Body of pancreas (tissue), 4 donors: ENCODE data around the gene MIF4GD. TPM values are rescaled to one million over a fixed set of nuclear protein-coding genes. Genes with fewer than 3 reads are reported as not detected.
A peak's percentile ranks its signal among the peaks of the same experiment; 100 is the strongest.
"Not testable (repeated sequence)": the region's sequence is repeated elsewhere in the genome, so short reads cannot be mapped to it uniquely, and the experiment has no call there.

ENCODE experiments used
- ATAC-seq: fragments of 150-250 bp; one replicate; pipeline ENCODE4 v1.9.1; 2016
- DNase-seq, 4 donors: peaks; one replicate each; pipeline ENCODE4 v3.0.0-alpha.2; 2019
- H3K27ac ChIP-seq, 4 donors: fragments of 200-600 bp; sonication (generic); 1 replicate in 3 of 4; 2 replicates in 1 of 4; pipeline versions ENCODE4 v1.5.1 to v1.6.1; 2016 to 2019; ENCODE audit warnings: mild to moderate bottlenecking in 1 of 4, mixed read lengths in 1 of 4, moderate library complexity in 1 of 4
- H3K27me3 ChIP-seq, 2 donors: fragments of 200-600 bp; sonication (generic); one replicate each; pipeline ENCODE4 v1.6.0; 2016; ENCODE audit warnings: mild to moderate bottlenecking in 1 of 2
- H3K36me3 ChIP-seq, 2 donors: fragments of 200-600 bp; sonication (generic); replicated peaks in 1 of 2; 2 replicates each; pipeline ENCODE4 v1.5.1; 2016; ENCODE audit warnings: low read depth in 2 of 2; ENCODE audit not compliant: insufficient read depth in 1 of 2
- H3K4me1 ChIP-seq: fragments of 200-600 bp; sonication (generic); one replicate; pipeline ENCODE4 v1.6.0; 2016
- H3K4me3 ChIP-seq, 2 donors: fragments of 200-600 bp; sonication (generic); 1 replicate in 1 of 2; 2 replicates in 1 of 2; pipeline ENCODE4 v1.5.1; 2016 to 2019
- H3K9me3 ChIP-seq, 3 donors: fragments of 200-600 bp; sonication (generic); 1 replicate in 2 of 3; 2 replicates in 1 of 3; pipeline ENCODE4 v1.5.1; 2016
- CTCF ChIP-seq, 7 experiments: fragments of 450-650 bp in 4 of 7; fragments of 200-600 bp in 3 of 7; sonication (generic) in 3 of 7; IDR thresholded peaks; one replicate each; pipeline ENCODE4 v1.5.1; 2016 to 2019; ENCODE audit warnings: antibody characterized with exemption in 7 of 7
- POLR2A ChIP-seq, 3 donors: fragments of 450-650 bp; IDR thresholded peaks; one replicate each; pipeline ENCODE4 v1.6.1; 2016; ENCODE audit warnings: antibody characterized with exemption in 3 of 3, mild to moderate bottlenecking in 2 of 3
- WGBS, 2 donors: methylation state at CpG; one replicate each; pipeline ENCODE4 v1.1.5; 2017; 5-methylcytosine and 5-hydroxymethylcytosine counted together
- intact Hi-C: fragments of 100-400 bp; cut with DNase I; formaldehyde crosslinking; loops from one replicate; pipeline ENCODE4 v1.15.1; 2023
- total RNA-seq, 2 donors: library from RNA; depleted of rRNA; stranded (reverse); fragments of >200 nt; gene quantifications; one replicate each; pipeline ENCODE4 v1.1.0, GENCODE V29; 2016

The MIF4GD gene
- total RNA-seq, 2 donors from 2014 or later, result 20.5 to 26.4 TPM

- H3K27ac ChIP-seq, result peak overlapping the region; percentile 79 to 99 (median 94)
- peak overlapping the region; percentile 87 to 93 for H3K4me3 ChIP-seq
- peaks cover 24% of the 10 kb centered on the region for H3K4me1 ChIP-seq
- intact Hi-C loops, result no loop called here
- no peaks in the 10 kb centered on the region for H3K36me3 ChIP-seq
- ATAC-seq, result no peak
- 1 to 2% methylated on average over 14 to 23 of the region's 23 CpGs for WGBS, 2 donors
- TF ChIP-seq CTCF (IDR thresholded peaks at IDR 0.05), result no peak
- TF ChIP-seq POLR2A (IDR thresholded peaks at IDR 0.05), result no peak
- DNase-seq, result peak in 1 of 4 donors; percentile 26
- H3K9me3 ChIP-seq, result no peaks in the 10 kb centered on the region
- no peaks in the 10 kb centered on the region for H3K27me3 ChIP-seq
Measured at GRCh38 chr17:75262112-75262606, 8.9 kb downstream of the MIF4GD start.

- TF ChIP-seq POLR2A (IDR thresholded peaks at IDR 0.05) (peak; percentile 48 to 78 (median 74)), CTCF (IDR thresholded peaks at IDR 0.05) (peak in 1 of 7 experiments; percentile 2)
- intact Hi-C loops, result no loop called here
- H3K27ac ChIP-seq, result peak within 1 kb of the TSS; percentile 79 to 99 (median 94)
- H3K4me1 ChIP-seq, result peaks cover 24% of the 10 kb centered on the region
- ATAC-seq (peak; percentile 99), DNase-seq (peak; percentile 94 to 96 (median 95))
- no peaks in the 10 kb centered on the region for H3K27me3 ChIP-seq
- H3K36me3 ChIP-seq, result no peaks in the 10 kb centered on the region
- H3K4me3 ChIP-seq, result peak within 1 kb of the TSS; percentile 87 to 93
- no peaks in the 10 kb centered on the region for H3K9me3 ChIP-seq
- WGBS, 2 donors, result 0 to 1% methylated on average over 18 to 68 of the region's 69 CpGs
Measured at GRCh38 chr17:75261336-75262111, 9.5 kb downstream of the MIF4GD start, which contains the start of the genes GGA3 and MRPS7. GGA3 (minus strand) TSS chr17:75261606; CDS start chr17:75261587, 19 bp downstream. MRPS7 (plus strand) TSS chr17:75261879; CDS start chr17:75261901, 22 bp downstream.

GRCh38 chr17:75260641-75261335, 10.2 kb downstream of the MIF4GD start:
- DNase-seq (no peak), ATAC-seq (peak; percentile 7)
- Histone ChIP-seq H3K36me3 (no peaks in the 10 kb centered on the region), H3K4me3 (peak overlapping the region; percentile 87 to 93), H3K27me3 (no peaks in the 10 kb centered on the region), H3K9me3 (no peaks in the 10 kb centered on the region), H3K4me1 (peaks cover 24% of the 10 kb centered on the region), H3K27ac (peak overlapping the region; percentile 79 to 99 (median 94))
- WGBS, 2 donors, result 1 to 4% methylated on average over 8 to 31 of the region's 31 CpGs
- intact Hi-C loops, result no loop called here
- TF ChIP-seq POLR2A (IDR thresholded peaks at IDR 0.05) (no peak), CTCF (IDR thresholded peaks at IDR 0.05) (peak in 1 of 7 experiments; percentile 17)

DNA sequence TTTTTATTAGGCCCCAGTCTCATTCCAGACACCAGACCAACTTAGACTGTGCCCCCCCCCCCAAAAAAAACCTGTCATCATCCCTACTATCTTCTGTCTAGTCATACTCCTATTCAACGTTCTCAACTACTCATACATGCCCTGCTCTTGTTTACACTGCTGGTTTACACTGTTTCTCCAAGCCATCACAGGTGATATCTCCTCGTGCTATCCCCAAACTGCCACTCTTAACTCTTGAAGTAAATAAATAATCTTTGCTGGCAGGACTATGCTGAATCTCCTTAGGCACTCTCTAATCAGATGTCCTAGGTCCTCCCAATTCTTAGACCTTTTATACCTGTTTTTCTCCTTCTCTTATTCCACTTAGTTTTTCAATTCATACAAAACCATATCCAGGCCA, 13.8 kb downstream of the MIF4GD start:
- H3K4me3 ChIP-seq, ATAC-seq, H3K9me3 ChIP-seq, intact Hi-C loops, DNase-seq, H3K36me3 ChIP-seq, H3K27ac ChIP-seq, H3K27me3 ChIP-seq: not testable (repeated sequence)
- 32 to 38% methylated on average over 2 of the region's 2 CpGs for WGBS, 2 donors
- H3K4me1 ChIP-seq, result peaks cover 18% of the 10 kb centered on the region

GRCh38 chr17:75255954-75256698, 14.9 kb downstream of the MIF4GD start:
- H3K36me3 ChIP-seq, H3K27me3 ChIP-seq, ATAC-seq, H3K4me3 ChIP-seq, H3K27ac ChIP-seq, H3K9me3 ChIP-seq, DNase-seq, intact Hi-C loops: not testable (repeated sequence)
- 76 to 79% methylated on average over 10 to 11 of the region's 11 CpGs for WGBS, 2 donors
- peaks cover 17% of the 10 kb centered on the region for H3K4me1 ChIP-seq
